Ishikawa (cell line): ENCODE data around the gene TMEM54.

ENCODE experiments used
- TAF1 ChIP-seq: IDR thresholded peaks from 2 replicates; pipeline ENCODE4 v1.6.1; 2012; ENCODE audit warnings: low read depth, mild to moderate bottlenecking
- TCF12 ChIP-seq: IDR thresholded peaks from 2 replicates; pipeline ENCODE4 v1.6.1; 2012; ENCODE audit warnings: low read depth
- TEAD4 ChIP-seq: IDR thresholded peaks from 2 replicates; pipeline ENCODE4 v1.6.1; 2012
- YY1 ChIP-seq: IDR thresholded peaks from 2 replicates; pipeline ENCODE4 v1.6.1; 2012; ENCODE audit warnings: low read depth
- TF ChIP-seq, protein P1 (sequence below): IDR thresholded peaks from 2 replicates; pipeline ENCODE4 v1.6.1; 2012; ENCODE audit warnings: low read depth, mild to moderate bottlenecking

DNA sequence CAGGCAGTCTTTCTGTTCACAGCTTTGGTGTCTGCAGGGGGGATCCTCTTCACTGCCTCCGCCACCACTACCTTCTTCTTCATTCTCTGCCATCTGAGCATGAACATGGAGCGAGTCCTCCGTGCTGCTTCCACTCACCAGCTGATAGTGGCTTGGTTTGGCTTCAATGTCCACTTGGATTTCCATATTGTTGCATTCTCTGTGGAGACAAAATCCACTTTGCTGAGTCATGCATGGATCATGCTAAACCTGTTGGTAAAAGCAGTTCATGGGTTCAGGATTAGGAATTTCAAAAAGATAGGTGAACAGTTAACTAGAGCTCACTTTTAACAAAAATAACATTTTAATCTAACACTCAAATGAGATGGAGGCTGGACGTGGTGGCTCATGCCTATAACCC, 35.9 kb upstream of the TMEM54 start:
- TF ChIP-seq TAF1 (no peak), YY1 (no peak), TCF12 (no peak), TEAD4 (no peak)
- TF ChIP-seq, protein P1, sequence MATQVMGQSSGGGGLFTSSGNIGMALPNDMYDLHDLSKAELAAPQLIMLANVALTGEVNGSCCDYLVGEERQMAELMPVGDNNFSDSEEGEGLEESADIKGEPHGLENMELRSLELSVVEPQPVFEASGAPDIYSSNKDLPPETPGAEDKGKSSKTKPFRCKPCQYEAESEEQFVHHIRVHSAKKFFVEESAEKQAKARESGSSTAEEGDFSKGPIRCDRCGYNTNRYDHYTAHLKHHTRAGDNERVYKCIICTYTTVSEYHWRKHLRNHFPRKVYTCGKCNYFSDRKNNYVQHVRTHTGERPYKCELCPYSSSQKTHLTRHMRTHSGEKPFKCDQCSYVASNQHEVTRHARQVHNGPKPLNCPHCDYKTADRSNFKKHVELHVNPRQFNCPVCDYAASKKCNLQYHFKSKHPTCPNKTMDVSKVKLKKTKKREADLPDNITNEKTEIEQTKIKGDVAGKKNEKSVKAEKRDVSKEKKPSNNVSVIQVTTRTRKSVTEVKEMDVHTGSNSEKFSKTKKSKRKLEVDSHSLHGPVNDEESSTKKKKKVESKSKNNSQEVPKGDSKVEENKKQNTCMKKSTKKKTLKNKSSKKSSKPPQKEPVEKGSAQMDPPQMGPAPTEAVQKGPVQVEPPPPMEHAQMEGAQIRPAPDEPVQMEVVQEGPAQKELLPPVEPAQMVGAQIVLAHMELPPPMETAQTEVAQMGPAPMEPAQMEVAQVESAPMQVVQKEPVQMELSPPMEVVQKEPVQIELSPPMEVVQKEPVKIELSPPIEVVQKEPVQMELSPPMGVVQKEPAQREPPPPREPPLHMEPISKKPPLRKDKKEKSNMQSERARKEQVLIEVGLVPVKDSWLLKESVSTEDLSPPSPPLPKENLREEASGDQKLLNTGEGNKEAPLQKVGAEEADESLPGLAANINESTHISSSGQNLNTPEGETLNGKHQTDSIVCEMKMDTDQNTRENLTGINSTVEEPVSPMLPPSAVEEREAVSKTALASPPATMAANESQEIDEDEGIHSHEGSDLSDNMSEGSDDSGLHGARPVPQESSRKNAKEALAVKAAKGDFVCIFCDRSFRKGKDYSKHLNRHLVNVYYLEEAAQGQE = no peak
